Measurements from ENCODE around the gene TIAM2.

The TIAM2 gene

DNA sequence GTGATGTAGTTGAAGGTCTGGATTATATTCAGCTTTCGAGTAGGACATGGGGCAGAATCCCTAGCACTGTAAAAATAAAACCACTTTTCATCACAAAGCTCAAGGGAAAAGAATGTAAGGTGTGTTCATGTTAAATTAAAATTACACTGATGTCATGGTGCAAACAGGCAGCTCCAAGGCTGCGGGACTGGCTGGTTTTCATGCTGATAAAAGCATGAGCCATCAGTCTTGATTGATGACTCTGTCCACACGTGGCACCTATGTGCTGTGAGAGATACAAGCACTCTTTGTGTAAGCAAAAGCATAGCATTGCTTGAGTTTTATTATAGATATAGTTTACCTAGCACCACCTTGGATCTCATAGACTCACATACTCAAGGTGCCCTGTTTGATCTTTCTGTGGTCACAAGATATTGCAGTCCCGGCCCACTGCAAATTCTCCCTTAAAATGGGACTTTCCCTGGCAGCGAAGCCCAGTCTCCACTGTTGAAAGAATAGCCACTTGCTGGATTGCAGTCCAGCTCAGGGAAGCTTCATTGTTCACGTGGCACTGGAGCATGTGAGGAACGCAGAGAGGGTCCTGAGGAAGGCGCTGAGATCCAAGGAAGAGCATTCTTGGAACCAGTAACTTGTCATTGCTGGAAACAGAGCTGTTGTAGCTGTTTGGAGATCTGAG is 90.6 kb downstream of the TIAM2 start:
- no peak for TF ChIP-seq CTCF (IDR thresholded peaks at IDR 0.05; ENCODE audit: low read length)
- TF ChIP-seq EZH2 (IDR thresholded peaks at IDR 0.05; ENCODE audit: borderline replicate concordance, low read length): no peak
- no peaks in the 10 kb centered on the region for H3K9me2 ChIP-seq (ENCODE audit: low read depth, low read length)
- no peaks in the 10 kb centered on the region for H3K27me3 ChIP-seq (ENCODE audit: insufficient read depth, low read length)
- H4K20me1 ChIP-seq (ENCODE audit: insufficient read depth, low read length): no peaks in the 10 kb centered on the region
- no peaks in the 10 kb centered on the region for H3F3A ChIP-seq (ENCODE audit: insufficient read depth, low read length)
- no peak overlapping the region for H3K9ac ChIP-seq (ENCODE audit: low read length)
- H3K9me3 ChIP-seq (ENCODE audit: low read length): no peaks in the 10 kb centered on the region
- H3K27ac ChIP-seq (ENCODE audit: low read depth, low read length, poor library complexity, severe bottlenecking): no peak overlapping the region
- H3K79me2 ChIP-seq (ENCODE audit: insufficient read depth, low read length): no peaks in the 10 kb centered on the region
- no peak overlapping the region for H2AFZ ChIP-seq (ENCODE audit: low read length)
- H3K4me3 ChIP-seq (ENCODE audit: low read depth, low read length, poor library complexity, severe bottlenecking): no peak overlapping the region
- H3K4me1 ChIP-seq (ENCODE audit: insufficient read depth, low read length, severe bottlenecking): no peaks in the 10 kb centered on the region
- no peaks in the 10 kb centered on the region for H3K36me3 ChIP-seq (ENCODE audit: insufficient read depth, low read length)
- H3K4me2 ChIP-seq (ENCODE audit: low read length): no peak overlapping the region

- Histone ChIP-seq H3K27me3 (ENCODE audit: insufficient read depth, low read length) (no peaks in the 10 kb centered on the region), H4K20me1 (ENCODE audit: insufficient read depth, low read length) (no peaks in the 10 kb centered on the region), H3K36me3 (ENCODE audit: insufficient read depth, low read length) (no peaks in the 10 kb centered on the region), H3K27ac (ENCODE audit: low read depth, low read length, poor library complexity, severe bottlenecking) (no peak overlapping the region), H3K9me3 (ENCODE audit: low read length) (no peaks in the 10 kb centered on the region), H2AFZ (ENCODE audit: low read length) (no peak overlapping the region), H3K4me1 (ENCODE audit: insufficient read depth, low read length, severe bottlenecking) (peaks cover 8% of the 10 kb centered on the region), H3K79me2 (ENCODE audit: insufficient read depth, low read length) (no peaks in the 10 kb centered on the region), H3K4me3 (ENCODE audit: low read depth, low read length, poor library complexity, severe bottlenecking) (no peak overlapping the region), H3K9me2 (ENCODE audit: low read depth, low read length) (no peaks in the 10 kb centered on the region), H3K4me2 (ENCODE audit: low read length) (no peak overlapping the region), H3F3A (ENCODE audit: insufficient read depth, low read length) (no peaks in the 10 kb centered on the region), H3K9ac (ENCODE audit: low read length) (no peak overlapping the region)
- TF ChIP-seq EZH2 (IDR thresholded peaks at IDR 0.05; ENCODE audit: borderline replicate concordance, low read length) (no peak), CTCF (IDR thresholded peaks at IDR 0.05; ENCODE audit: low read length) (no peak)
These were observed 93.7 kb downstream of the TIAM2 start for GRCh38 chr6:155088856-155089255.

DNA sequence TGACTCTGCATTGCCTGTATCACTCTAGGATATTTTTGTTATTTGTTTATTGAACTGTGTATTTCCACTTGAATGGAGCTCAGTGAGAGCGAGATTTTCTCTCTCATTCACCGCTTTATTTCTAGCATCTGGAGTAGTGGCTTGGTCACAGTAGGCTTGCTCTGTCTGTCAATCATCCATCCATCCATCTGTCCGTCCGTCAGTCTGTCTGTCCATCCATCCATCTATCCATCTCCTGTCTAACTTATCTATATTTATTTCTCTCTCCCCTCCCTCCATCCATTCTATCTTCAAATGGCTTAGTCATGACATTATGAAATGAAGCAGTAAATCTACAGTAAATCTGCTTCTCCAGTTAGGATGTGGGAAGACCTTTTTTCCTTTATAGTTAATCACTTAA is 94.6 kb downstream of the TIAM2 start:
- no peak overlapping the region for H3K9ac ChIP-seq (ENCODE audit: low read length)
- no peaks in the 10 kb centered on the region for H3K9me3 ChIP-seq (ENCODE audit: low read length)
- H3K27ac ChIP-seq (ENCODE audit: low read depth, low read length, poor library complexity, severe bottlenecking): no peak overlapping the region
- H3K79me2 ChIP-seq (ENCODE audit: insufficient read depth, low read length): no peaks in the 10 kb centered on the region
- no peak overlapping the region for H2AFZ ChIP-seq (ENCODE audit: low read length)
- H3F3A ChIP-seq (ENCODE audit: insufficient read depth, low read length): no peaks in the 10 kb centered on the region
- H3K4me2 ChIP-seq (ENCODE audit: low read length): no peak overlapping the region
- TF ChIP-seq CTCF (IDR thresholded peaks at IDR 0.05; ENCODE audit: low read length) (no peak), EZH2 (IDR thresholded peaks at IDR 0.05; ENCODE audit: borderline replicate concordance, low read length) (no peak)
- peaks cover 10% of the 10 kb centered on the region for H3K4me1 ChIP-seq (ENCODE audit: insufficient read depth, low read length, severe bottlenecking)
- no peaks in the 10 kb centered on the region for H4K20me1 ChIP-seq (ENCODE audit: insufficient read depth, low read length)
- no peak overlapping the region for H3K4me3 ChIP-seq (ENCODE audit: low read depth, low read length, poor library complexity, severe bottlenecking)
- H3K9me2 ChIP-seq (ENCODE audit: low read depth, low read length): no peaks in the 10 kb centered on the region
- no peaks in the 10 kb centered on the region for H3K27me3 ChIP-seq (ENCODE audit: insufficient read depth, low read length)
- H3K36me3 ChIP-seq (ENCODE audit: insufficient read depth, low read length): no peaks in the 10 kb centered on the region

Data from OCI-LY1 (cell line).